ENCODE results near the gene TYW3. TPM values are rescaled to one million over a fixed set of nuclear protein-coding genes. Genes with fewer than 3 reads are reported as not detected.
A peak's percentile ranks its signal among the peaks of the same experiment; 100 is the strongest.

TYW3 gene
- total RNA-seq (2021) (29.7 and 33.9 TPM in 2 replicates), Bru-seq, nascent RNA (percentile 87 among the genes with signal in this experiment), BruChase-seq, experiment 1, labeled RNA remaining after a 2-hour chase (percentile 83 among the genes with signal in this experiment), BruChase-seq, experiment 2, labeled RNA remaining after a 6-hour chase (percentile 80 among the genes with signal in this experiment)
- long read RNA-seq, transcript TYW3-201 (6 exons, 3,430 nt) = major isoform, 39 of 45 reads
- long read RNA-seq, partial matches to known transcripts = 0 of 45 reads
- long read RNA-seq, other reads (novel, unspliced or antisense) = 5 of 45 reads

GRCh38 chr1:74732960-74733603 is at the start of gene TYW3, which contains the start of gene CRYZ:
TSS of gene TYW3 (plus strand) at chr1:74733152. CDS start at chr1:74733245, 93 bp downstream.
TSS of gene CRYZ (minus strand) at chr1:74733050. CDS start at chr1:74724821, 8,229 bp downstream.
- BruUV-seq (replicated peaks) = TSS peak; percentile 59
- no peaks in the 10 kb centered on the region for H3K27me3 ChIP-seq (replicated peaks; ENCODE audit: insufficient read depth, low read depth, low read length, poor library complexity)
- TF ChIP-seq CTCF (conservative IDR thresholded peaks at IDR 0.05; ENCODE audit: low read depth, low read length) (no peak), EZH2 (IDR thresholded peaks at IDR 0.05; ENCODE audit: borderline replicate concordance, low read depth, low read length, poor library complexity, severe bottlenecking) (no peak)
- ChIA-PET POLR2A (ENCODE audit: low non-redundant PET) (no interaction called here), CTCF (interaction anchor here (0.8 kb wide), 1 partner anchor 39 kb away, joined by 3 read pairs; no protein-coding TSS in a partner anchor)
- peaks cover 6% of the 10 kb centered on the region for H3K4me1 ChIP-seq (ENCODE audit: insufficient read depth, low read length, poor library complexity, severe bottlenecking)
- H3K27ac ChIP-seq (ENCODE audit: low read depth, low read length, poor library complexity, severe bottlenecking) = peak within 1 kb of the TSS; percentile 90
- DNase-seq (ENCODE audit: low spot score) = peak; percentile 95
- peaks cover 10% of the 10 kb centered on the region for H3K9me3 ChIP-seq (ENCODE audit: low read depth, low read length, poor library complexity, severe bottlenecking)
- intact Hi-C loops (cut with micrococcal nuclease; ENCODE audit: unreplicated experiment) = no loop called here
- H3K36me3 ChIP-seq (ENCODE audit: insufficient read depth, low read length, poor library complexity, severe bottlenecking) = peaks cover 23% of the 10 kb centered on the region
- peak within 1 kb of the TSS; percentile 70 for H3K4me3 ChIP-seq (ENCODE audit: low read depth, low read length, poor library complexity, severe bottlenecking)

- H3K4me3 ChIP-seq (ENCODE audit: low read depth, low read length, poor library complexity, severe bottlenecking) = no peak overlapping the region
- no peaks in the 10 kb centered on the region for H3K4me1 ChIP-seq (ENCODE audit: insufficient read depth, low read length, poor library complexity, severe bottlenecking)
- no TSS peak for BruUV-seq (replicated peaks)
- H3K27ac ChIP-seq (ENCODE audit: low read depth, low read length, poor library complexity, severe bottlenecking) = no peak overlapping the region
- ChIA-PET CTCF (no interaction called here), POLR2A (ENCODE audit: low non-redundant PET) (no interaction called here)
- H3K27me3 ChIP-seq (replicated peaks; ENCODE audit: insufficient read depth, low read depth, low read length, poor library complexity) = no peaks in the 10 kb centered on the region
- intact Hi-C loops (cut with micrococcal nuclease; ENCODE audit: unreplicated experiment) = no loop called here
- DNase-seq (ENCODE audit: low spot score) = no peak
- no peak for TF ChIP-seq EZH2 (IDR thresholded peaks at IDR 0.05; ENCODE audit: borderline replicate concordance, low read depth, low read length, poor library complexity, severe bottlenecking)
- H3K36me3 ChIP-seq (ENCODE audit: insufficient read depth, low read length, poor library complexity, severe bottlenecking) = no peaks in the 10 kb centered on the region
- H3K9me3 ChIP-seq (ENCODE audit: low read depth, low read length, poor library complexity, severe bottlenecking) = no peaks in the 10 kb centered on the region
Measured at GRCh38 chr1:74683656-74684055, 49.3 kb upstream of the TYW3 start.

- TF ChIP-seq CTCF (conservative IDR thresholded peaks at IDR 0.05; ENCODE audit: low read depth, low read length) (no peak), EZH2 (IDR thresholded peaks at IDR 0.05; ENCODE audit: borderline replicate concordance, low read depth, low read length, poor library complexity, severe bottlenecking) (no peak)
- H3K4me1 ChIP-seq (ENCODE audit: insufficient read depth, low read length, poor library complexity, severe bottlenecking) = no peaks in the 10 kb centered on the region
- no peaks in the 10 kb centered on the region for H3K36me3 ChIP-seq (ENCODE audit: insufficient read depth, low read length, poor library complexity, severe bottlenecking)
- intact Hi-C loops (cut with micrococcal nuclease; ENCODE audit: unreplicated experiment) = no loop called here
- no peak overlapping the region for H3K4me3 ChIP-seq (ENCODE audit: low read depth, low read length, poor library complexity, severe bottlenecking)
- no TSS peak for BruUV-seq (replicated peaks)
- ChIA-PET CTCF (no interaction called here), POLR2A (ENCODE audit: low non-redundant PET) (no interaction called here)
- no peaks in the 10 kb centered on the region for H3K9me3 ChIP-seq (ENCODE audit: low read depth, low read length, poor library complexity, severe bottlenecking)
- no peaks in the 10 kb centered on the region for H3K27me3 ChIP-seq (replicated peaks; ENCODE audit: insufficient read depth, low read depth, low read length, poor library complexity)
- DNase-seq (ENCODE audit: low spot score) = no peak
- no peak overlapping the region for H3K27ac ChIP-seq (ENCODE audit: low read depth, low read length, poor library complexity, severe bottlenecking)
Measured at GRCh38 chr1:74684301-74684700, 48.7 kb upstream of the TYW3 start.
